Measurements from ENCODE around the gene CACNG6. TPM values are rescaled to one million over a fixed set of nuclear protein-coding genes. Genes with fewer than 3 reads are reported as not detected.

CACNG6 gene
- total RNA-seq, 1 experiment from 2014 or later, result not detected

- POLR2A ChIA-PET (ENCODE audit: low non-redundant PET), result no interaction called here
- no peak for TF ChIP-seq EZH2 (IDR thresholded peaks at IDR 0.05; ENCODE audit: borderline replicate concordance, low read depth, low read length, poor library complexity, severe bottlenecking)
- TF ChIP-seq, protein P1, sequence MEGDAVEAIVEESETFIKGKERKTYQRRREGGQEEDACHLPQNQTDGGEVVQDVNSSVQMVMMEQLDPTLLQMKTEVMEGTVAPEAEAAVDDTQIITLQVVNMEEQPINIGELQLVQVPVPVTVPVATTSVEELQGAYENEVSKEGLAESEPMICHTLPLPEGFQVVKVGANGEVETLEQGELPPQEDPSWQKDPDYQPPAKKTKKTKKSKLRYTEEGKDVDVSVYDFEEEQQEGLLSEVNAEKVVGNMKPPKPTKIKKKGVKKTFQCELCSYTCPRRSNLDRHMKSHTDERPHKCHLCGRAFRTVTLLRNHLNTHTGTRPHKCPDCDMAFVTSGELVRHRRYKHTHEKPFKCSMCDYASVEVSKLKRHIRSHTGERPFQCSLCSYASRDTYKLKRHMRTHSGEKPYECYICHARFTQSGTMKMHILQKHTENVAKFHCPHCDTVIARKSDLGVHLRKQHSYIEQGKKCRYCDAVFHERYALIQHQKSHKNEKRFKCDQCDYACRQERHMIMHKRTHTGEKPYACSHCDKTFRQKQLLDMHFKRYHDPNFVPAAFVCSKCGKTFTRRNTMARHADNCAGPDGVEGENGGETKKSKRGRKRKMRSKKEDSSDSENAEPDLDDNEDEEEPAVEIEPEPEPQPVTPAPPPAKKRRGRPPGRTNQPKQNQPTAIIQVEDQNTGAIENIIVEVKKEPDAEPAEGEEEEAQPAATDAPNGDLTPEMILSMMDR (conservative IDR thresholded peaks at IDR 0.05; ENCODE audit: low read depth, low read length), result no peak
- Histone ChIP-seq H3K4me1 (ENCODE audit: insufficient read depth, low read length, poor library complexity, severe bottlenecking) (peaks cover 8% of the 10 kb centered on the region), H3K9me3 (ENCODE audit: low read depth, low read length, poor library complexity, severe bottlenecking) (no peaks in the 10 kb centered on the region), H3K4me3 (ENCODE audit: low read depth, low read length, poor library complexity, severe bottlenecking) (no peak overlapping the region), H3K36me3 (ENCODE audit: insufficient read depth, low read length, poor library complexity, severe bottlenecking) (no peaks in the 10 kb centered on the region), H3K27ac (ENCODE audit: low read depth, low read length, poor library complexity, severe bottlenecking) (no peak overlapping the region), H3K27me3 (replicated peaks; ENCODE audit: insufficient read depth, low read depth, low read length, poor library complexity) (no peaks in the 10 kb centered on the region)
- DNase-seq (ENCODE audit: low spot score), result peak; percentile 80
- intact Hi-C loops (cut with micrococcal nuclease; ENCODE audit: unreplicated experiment), result no loop called here
- CTCF ChIA-PET, result interaction anchor here (0.6 to 0.9 kb wide), 2 partner anchors 14 to 19 kb away, joined by 3 to 4 read pairs; no protein-coding TSS in a partner anchor
- BruUV-seq (replicated peaks), result no TSS peak
Observed at GRCh38 chr19:54017261-54017660, 25.8 kb downstream of the CACNG6 start.

DNA sequence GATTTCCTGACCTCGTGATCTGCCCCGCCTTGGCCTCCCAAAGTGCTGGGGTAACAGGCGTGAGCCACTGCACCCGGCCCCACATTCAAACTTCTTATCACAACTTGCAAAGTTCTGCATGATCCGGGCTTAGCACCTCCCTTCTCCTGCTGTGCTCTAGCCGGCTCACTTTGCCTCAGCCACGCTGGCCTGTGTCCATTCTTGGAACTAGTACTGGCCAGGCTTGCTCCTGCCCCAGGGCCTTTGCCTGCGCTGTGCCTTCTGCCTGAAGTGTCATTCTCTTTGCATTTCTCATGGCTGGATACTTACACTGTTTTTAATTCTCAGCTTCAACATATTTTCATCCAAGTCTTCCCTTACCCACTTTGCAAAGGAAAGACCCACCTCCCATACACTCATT lies 29.9 kb downstream of the CACNG6 start:
- no peaks in the 10 kb centered on the region for H3K27me3 ChIP-seq (replicated peaks; ENCODE audit: insufficient read depth, low read depth, low read length, poor library complexity)
- ChIA-PET POLR2A (ENCODE audit: low non-redundant PET) (no interaction called here), CTCF (interaction anchor here (0.5 to 0.6 kb wide), 2 partner anchors 92 to 104 kb away, joined by 6 to 9 read pairs; no protein-coding TSS in a partner anchor)
- TF ChIP-seq EZH2 (IDR thresholded peaks at IDR 0.05; ENCODE audit: borderline replicate concordance, low read depth, low read length, poor library complexity, severe bottlenecking), result no peak
- TF ChIP-seq, protein P1 (conservative IDR thresholded peaks at IDR 0.05; ENCODE audit: low read depth, low read length), result no peak
- H3K4me1 ChIP-seq (ENCODE audit: insufficient read depth, low read length, poor library complexity, severe bottlenecking), result peaks cover 10% of the 10 kb centered on the region
- no peak for DNase-seq (ENCODE audit: low spot score)
- H3K27ac ChIP-seq (ENCODE audit: low read depth, low read length, poor library complexity, severe bottlenecking), result no peak overlapping the region
- no peak overlapping the region for H3K4me3 ChIP-seq (ENCODE audit: low read depth, low read length, poor library complexity, severe bottlenecking)
- intact Hi-C loops (cut with micrococcal nuclease; ENCODE audit: unreplicated experiment), result no loop called here
- no peaks in the 10 kb centered on the region for H3K36me3 ChIP-seq (ENCODE audit: insufficient read depth, low read length, poor library complexity, severe bottlenecking)
- no peaks in the 10 kb centered on the region for H3K9me3 ChIP-seq (ENCODE audit: low read depth, low read length, poor library complexity, severe bottlenecking)
- BruUV-seq (replicated peaks), result no TSS peak

DNA sequence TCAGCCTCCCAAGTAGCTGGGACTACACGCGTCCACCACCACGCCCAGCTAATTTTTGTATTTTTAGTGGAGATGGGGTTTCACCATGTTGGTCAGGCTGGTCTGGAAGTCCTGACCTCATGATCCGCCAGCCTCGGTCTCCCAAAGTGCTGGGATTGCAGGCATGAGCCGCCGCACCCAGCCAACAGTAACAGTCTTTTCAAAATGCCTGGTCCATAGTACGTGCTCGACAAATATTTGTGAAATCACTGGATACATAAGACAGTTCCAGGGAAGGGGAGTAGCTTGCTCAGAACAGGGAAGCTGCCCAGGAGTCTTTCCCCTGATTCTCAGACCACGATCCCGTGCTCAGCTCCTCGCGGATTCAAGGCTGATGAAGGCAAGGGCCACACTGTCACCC lies 30.5 kb downstream of the CACNG6 start:
- intact Hi-C loops (cut with micrococcal nuclease; ENCODE audit: unreplicated experiment), result no loop called here
- no peaks in the 10 kb centered on the region for H3K27me3 ChIP-seq (replicated peaks; ENCODE audit: insufficient read depth, low read depth, low read length, poor library complexity)
- TF ChIP-seq, protein P1 (conservative IDR thresholded peaks at IDR 0.05; ENCODE audit: low read depth, low read length), result no peak
- TF ChIP-seq EZH2 (IDR thresholded peaks at IDR 0.05; ENCODE audit: borderline replicate concordance, low read depth, low read length, poor library complexity, severe bottlenecking), result no peak
- BruUV-seq (replicated peaks), result no TSS peak
- H3K4me3 ChIP-seq (ENCODE audit: low read depth, low read length, poor library complexity, severe bottlenecking), result no peak overlapping the region
- no peaks in the 10 kb centered on the region for H3K36me3 ChIP-seq (ENCODE audit: insufficient read depth, low read length, poor library complexity, severe bottlenecking)
- no peak overlapping the region for H3K27ac ChIP-seq (ENCODE audit: low read depth, low read length, poor library complexity, severe bottlenecking)
- DNase-seq (ENCODE audit: low spot score), result no peak
- POLR2A ChIA-PET (ENCODE audit: low non-redundant PET), result no interaction called here
- H3K9me3 ChIP-seq (ENCODE audit: low read depth, low read length, poor library complexity, severe bottlenecking), result no peaks in the 10 kb centered on the region
- CTCF ChIA-PET, result interaction anchor here (0.5 kb wide), 1 partner anchor 93 kb away, joined by 6 read pairs; no protein-coding TSS in a partner anchor
- H3K4me1 ChIP-seq (ENCODE audit: insufficient read depth, low read length, poor library complexity, severe bottlenecking), result peaks cover 10% of the 10 kb centered on the region
